ENCODE measurements around the gene CYP2C8.

GRCh38 chr10:95039281-95039680 is 30.0 kb downstream of the CYP2C8 start:
- TF ChIP-seq CTCF (conservative IDR thresholded peaks at IDR 0.05 in 1 of 2, IDR thresholded peaks at IDR 0.05 in 1 of 2; ENCODE audit: low read depth in 1 of 2, low read length in 2 of 2) (no peak), EZH2 (IDR thresholded peaks at IDR 0.05; ENCODE audit: low read length, missing control alignments) (no peak)
